Upper lobe of right lung (tissue), 1 donor: ENCODE measurements around the gene GLOD4. TPM values are rescaled to one million over a fixed set of nuclear protein-coding genes. Genes with fewer than 3 reads are reported as not detected.
"Not testable (repeated sequence)": the region's sequence is repeated elsewhere in the genome, so short reads cannot be mapped to it uniquely, and the experiment has no call there.

Source experiments
- ATAC-seq: fragments of 200-7000 bp; cut with Tn5 transposase; one replicate; pipeline ENCODE4 v1.9.1; 2020; ENCODE audit warnings: mild to moderate bottlenecking, moderate library complexity
- DNase-seq: peaks from one replicate; pipeline ENCODE4 v3.0.0-alpha.2; 2020
- H3K27ac ChIP-seq: fragments of 200-600 bp; one replicate; pipeline ENCODE4 v1.8.0; 2022
- H3K27me3 ChIP-seq: fragments of 200-600 bp; one replicate; pipeline ENCODE4 v1.8.0; 2022; ENCODE audit warnings: mild to moderate bottlenecking
- H3K36me3 ChIP-seq: fragments of 200-600 bp; one replicate; pipeline ENCODE4 v1.8.0; 2022
- H3K4me1 ChIP-seq: fragments of 200-600 bp; one replicate; pipeline ENCODE4 v1.8.0; 2022
- H3K4me3 ChIP-seq: fragments of 200-600 bp; one replicate; pipeline ENCODE4 v1.8.0; 2022; ENCODE audit warnings: mild to moderate bottlenecking
- H3K9me3 ChIP-seq: fragments of 200-600 bp; one replicate; pipeline ENCODE4 v1.8.0; 2022
- intact Hi-C: fragments of 100-400 bp; cut with DNase I; formaldehyde crosslinking; loops from one replicate; pipeline ENCODE4 v1.11.0; 2022
- total RNA-seq: library from RNA; stranded (reverse); fragmentation: NEBNext Ultra II Directional; extraction: Animal tissue kit (Norgen Biotek cat#: 25700); gene quantifications from one replicate; pipeline ENCODE4 v1.2.1, GENCODE V29; 2021
- TF ChIP-seq, protein P1 (sequence below): fragments of 200-600 bp; IDR thresholded peaks from one replicate; pipeline ENCODE4 v1.8.0; 2022; ENCODE audit warnings: antibody characterized with exemption
- donor health status: DM: no; HTN: yes; CAD: no; lungs with severe emphysema.

The GLOD4 gene
- total RNA-seq, 1 donor from 2014 or later, result 55.5 TPM

DNA sequence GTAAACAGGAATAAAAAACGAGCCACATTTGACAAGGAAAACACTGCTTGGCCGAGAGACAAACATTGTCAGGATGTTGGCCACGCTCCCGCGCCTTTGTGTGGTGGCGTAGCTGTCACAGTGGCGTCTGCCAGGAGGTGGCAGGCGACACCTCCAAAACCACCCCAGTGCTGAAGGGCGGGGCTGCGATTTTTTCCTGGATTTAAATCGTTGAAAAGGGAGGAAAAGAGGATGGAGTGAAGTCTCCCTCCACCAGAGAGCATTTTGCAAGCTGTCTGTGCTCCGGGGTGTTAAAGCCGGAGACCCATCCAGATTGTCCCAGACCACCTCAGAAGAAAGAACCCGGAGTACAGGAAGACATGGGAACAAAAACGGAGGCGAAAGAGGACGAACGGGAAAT is 12.8 kb upstream of the GLOD4 start:
- TF ChIP-seq, protein P1, sequence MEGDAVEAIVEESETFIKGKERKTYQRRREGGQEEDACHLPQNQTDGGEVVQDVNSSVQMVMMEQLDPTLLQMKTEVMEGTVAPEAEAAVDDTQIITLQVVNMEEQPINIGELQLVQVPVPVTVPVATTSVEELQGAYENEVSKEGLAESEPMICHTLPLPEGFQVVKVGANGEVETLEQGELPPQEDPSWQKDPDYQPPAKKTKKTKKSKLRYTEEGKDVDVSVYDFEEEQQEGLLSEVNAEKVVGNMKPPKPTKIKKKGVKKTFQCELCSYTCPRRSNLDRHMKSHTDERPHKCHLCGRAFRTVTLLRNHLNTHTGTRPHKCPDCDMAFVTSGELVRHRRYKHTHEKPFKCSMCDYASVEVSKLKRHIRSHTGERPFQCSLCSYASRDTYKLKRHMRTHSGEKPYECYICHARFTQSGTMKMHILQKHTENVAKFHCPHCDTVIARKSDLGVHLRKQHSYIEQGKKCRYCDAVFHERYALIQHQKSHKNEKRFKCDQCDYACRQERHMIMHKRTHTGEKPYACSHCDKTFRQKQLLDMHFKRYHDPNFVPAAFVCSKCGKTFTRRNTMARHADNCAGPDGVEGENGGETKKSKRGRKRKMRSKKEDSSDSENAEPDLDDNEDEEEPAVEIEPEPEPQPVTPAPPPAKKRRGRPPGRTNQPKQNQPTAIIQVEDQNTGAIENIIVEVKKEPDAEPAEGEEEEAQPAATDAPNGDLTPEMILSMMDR, result peak; percentile 80
- intact Hi-C loops, result loop anchor here (5.0 kb wide), 1 partner anchor 192 kb away; no protein-coding TSS in a partner anchor
- H3K27me3 ChIP-seq, result no peaks in the 10 kb centered on the region
- ATAC-seq (peak; percentile 84), DNase-seq (peak; percentile 84)
- no peaks in the 10 kb centered on the region for H3K9me3 ChIP-seq
- peak overlapping the region; percentile 36 for H3K27ac ChIP-seq
- H3K4me3 ChIP-seq, result peak overlapping the region; percentile 25
- peaks cover 14% of the 10 kb centered on the region for H3K4me1 ChIP-seq
- peaks cover 21% of the 10 kb centered on the region for H3K36me3 ChIP-seq

DNA sequence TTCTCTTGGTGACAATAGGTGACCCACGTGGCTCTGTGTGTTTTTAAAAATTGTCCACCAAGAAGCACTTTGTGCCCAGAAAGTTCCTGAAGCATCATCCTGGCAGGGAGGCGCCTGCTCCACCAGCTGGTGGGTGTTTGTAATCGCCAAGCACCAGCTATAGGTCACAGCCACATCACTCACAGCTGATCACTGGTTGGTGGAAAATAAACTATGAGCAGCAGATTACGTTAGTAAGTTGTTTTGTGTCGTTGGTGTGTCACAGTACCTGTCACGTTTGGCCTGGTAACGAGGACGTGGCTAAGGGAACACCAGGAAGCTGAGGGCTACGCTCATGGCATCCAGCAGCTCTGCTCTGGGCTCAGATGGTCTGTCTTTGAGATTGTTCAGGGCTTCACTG is 10.2 kb upstream of the GLOD4 start:
- no peak for DNase-seq
- Histone ChIP-seq H3K4me1 (peaks cover 14% of the 10 kb centered on the region), H3K27me3 (no peaks in the 10 kb centered on the region), H3K36me3 (peaks cover 46% of the 10 kb centered on the region), H3K27ac (no peak overlapping the region), H3K4me3 (no peak overlapping the region), H3K9me3 (no peaks in the 10 kb centered on the region)
- ATAC-seq, result no peak
- intact Hi-C loops, result loop anchor here (5.0 kb wide), 1 partner anchor 195 kb away; no protein-coding TSS in a partner anchor
- TF ChIP-seq, protein P1, result no peak

DNA sequence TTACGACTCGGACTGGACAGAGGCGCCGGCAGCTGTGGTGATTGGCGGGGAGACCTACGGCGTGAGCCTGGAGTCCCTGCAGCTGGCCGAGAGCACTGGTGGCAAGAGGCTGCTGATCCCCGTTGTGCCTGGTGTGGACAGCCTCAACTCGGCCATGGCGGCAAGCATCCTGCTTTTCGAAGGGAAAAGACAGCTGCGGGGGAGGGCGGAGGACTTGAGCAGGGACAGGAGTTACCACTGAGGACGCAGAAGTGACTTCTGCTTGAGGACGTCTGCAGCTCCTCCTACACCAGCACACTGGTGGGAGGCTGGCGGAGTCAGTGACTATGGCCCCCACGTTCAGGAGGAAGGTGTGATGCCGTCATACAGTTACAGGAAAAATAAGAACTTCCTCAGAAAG is 9.7 kb upstream of the GLOD4 start:
- Histone ChIP-seq H3K9me3 (no peaks in the 10 kb centered on the region), H3K27me3 (no peaks in the 10 kb centered on the region), H3K4me3 (no peak overlapping the region), H3K27ac (no peak overlapping the region), H3K4me1 (peaks cover 14% of the 10 kb centered on the region), H3K36me3 (peaks cover 46% of the 10 kb centered on the region)
- TF ChIP-seq, protein P1, result no peak
- no peak for DNase-seq
- no peak for ATAC-seq
- intact Hi-C loops, result loop anchor here (5.0 kb wide), 1 partner anchor 195 kb away; no protein-coding TSS in a partner anchor

DNA sequence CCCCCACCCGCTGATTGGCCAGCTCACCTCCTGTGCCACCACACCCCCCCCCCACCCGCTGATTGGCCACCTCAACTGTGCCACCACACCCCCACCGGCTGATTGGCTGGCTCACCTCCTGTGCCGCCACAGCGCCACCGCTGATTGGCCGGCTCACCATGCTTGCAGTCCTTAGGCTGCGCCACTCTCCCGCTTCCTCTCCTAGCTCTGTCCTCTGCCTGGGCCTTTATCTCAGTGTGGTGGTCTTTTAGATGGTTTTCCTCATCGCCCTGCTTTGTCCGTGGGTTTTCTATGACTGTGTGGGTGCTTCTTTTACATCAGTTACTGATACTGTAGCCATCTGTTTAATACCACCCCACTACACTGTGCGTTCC is 8.8 kb upstream of the GLOD4 start:
- not testable (repeated sequence) for H3K4me3 ChIP-seq, H3K27ac ChIP-seq, ATAC-seq, H3K27me3 ChIP-seq, H3K9me3 ChIP-seq, DNase-seq
- Histone ChIP-seq H3K36me3 (peaks cover 46% of the 10 kb centered on the region), H3K4me1 (peaks cover 14% of the 10 kb centered on the region)
- intact Hi-C loops, result loop anchor here (5.0 kb wide), 1 partner anchor 196 kb away; no protein-coding TSS in a partner anchor

DNA sequence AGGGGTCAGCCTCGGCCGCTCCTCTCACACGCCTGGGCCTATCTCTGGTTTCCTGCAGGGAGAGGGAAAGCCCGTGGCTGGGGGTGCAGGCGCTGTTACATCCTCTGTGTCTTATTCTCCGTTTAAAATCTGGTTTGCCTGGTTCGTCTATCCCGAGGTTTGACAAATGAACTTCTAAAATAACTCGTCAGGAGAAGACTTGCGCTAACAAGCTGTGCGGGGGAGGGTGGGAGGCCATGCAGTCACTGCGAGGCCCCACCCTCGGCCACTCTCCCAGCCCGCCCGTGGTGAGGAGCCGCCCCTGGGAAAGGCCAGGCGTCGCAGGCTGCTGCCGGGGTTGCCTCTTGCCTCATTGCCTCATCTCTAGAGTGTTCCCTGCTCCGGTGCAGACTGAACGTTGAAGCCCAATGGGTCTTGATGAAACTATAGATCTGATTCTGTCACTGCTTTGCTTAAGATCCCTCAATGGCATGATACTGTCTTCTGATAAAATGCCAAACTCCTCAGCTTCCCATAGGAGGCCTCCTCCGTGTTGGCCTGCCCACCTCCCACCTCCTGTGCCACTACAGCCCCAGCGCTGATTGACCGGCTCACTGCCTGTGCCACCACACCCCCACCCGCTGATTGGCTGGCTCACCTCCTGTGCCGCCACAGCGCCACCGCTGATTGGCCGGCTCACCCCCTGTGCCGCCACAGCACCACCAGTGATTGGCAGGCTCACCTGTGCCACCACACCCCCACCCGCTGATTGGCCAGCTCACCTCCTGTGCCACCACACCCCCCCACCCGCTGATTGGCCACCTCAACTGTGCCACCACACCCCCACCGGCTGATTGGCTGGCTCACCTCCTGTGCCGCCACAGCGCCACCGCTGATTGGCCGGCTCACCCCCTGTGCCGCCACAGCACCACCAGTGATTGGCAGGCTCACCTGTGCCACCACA is 8.1 kb upstream of the GLOD4 start:
- not testable (repeated sequence) for H3K4me1 ChIP-seq, H3K4me3 ChIP-seq, DNase-seq, H3K27me3 ChIP-seq, H3K27ac ChIP-seq, ATAC-seq, H3K9me3 ChIP-seq
- intact Hi-C loops, result loop anchor here (5.0 kb wide), 1 partner anchor 197 kb away; no protein-coding TSS in a partner anchor
- H3K36me3 ChIP-seq, result peaks cover 46% of the 10 kb centered on the region

DNA sequence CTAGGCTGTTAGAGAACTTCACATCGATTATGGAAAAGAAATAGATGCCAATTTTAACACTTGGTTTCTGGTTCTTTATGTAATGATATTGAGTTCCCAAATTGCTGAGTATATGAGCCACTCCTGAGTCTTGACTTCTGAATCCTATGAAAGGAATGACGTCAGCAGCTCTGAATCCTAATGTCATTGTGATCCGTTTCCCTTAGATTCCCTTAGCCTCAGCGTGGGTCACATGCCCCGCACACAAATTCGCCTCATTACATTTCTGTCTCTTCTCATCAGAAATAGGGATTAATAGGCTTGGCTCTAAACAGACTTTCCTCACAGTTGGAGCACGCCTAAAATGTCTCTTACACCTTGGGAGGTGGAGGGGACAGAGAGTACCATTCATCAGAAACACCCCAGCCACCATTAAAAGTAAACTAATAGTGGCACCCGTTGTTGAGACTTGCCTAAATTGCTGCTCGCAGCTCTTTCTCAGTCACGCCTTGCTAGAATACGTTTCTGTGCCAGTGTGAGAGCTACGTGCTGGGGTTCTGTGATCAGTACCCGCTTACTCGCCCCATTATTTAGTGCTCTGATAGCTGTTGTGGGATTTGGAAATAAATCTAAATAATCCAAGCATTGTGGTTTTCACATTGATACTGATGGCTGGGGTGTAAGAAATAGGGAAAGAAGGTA is 7.2 kb upstream of the GLOD4 start:
- DNase-seq, result no peak
- no peak overlapping the region for H3K4me3 ChIP-seq
- no peaks in the 10 kb centered on the region for H3K9me3 ChIP-seq
- ATAC-seq, result no peak
- TF ChIP-seq, protein P1, result no peak
- no peak overlapping the region for H3K27ac ChIP-seq
- peaks cover 50% of the 10 kb centered on the region for H3K36me3 ChIP-seq
- no peaks in the 10 kb centered on the region for H3K27me3 ChIP-seq
- intact Hi-C loops, result no loop called here
- peaks cover 1% of the 10 kb centered on the region for H3K4me1 ChIP-seq
